ENCODE results near the gene TRAPPC5. TPM values are rescaled to one million over a fixed set of nuclear protein-coding genes. Genes with fewer than 3 reads are reported as not detected.

TRAPPC5 gene
- total and polyA plus RNA-seq, 10 donors: 47.2 to 159 (median 86.0) TPM

- intact Hi-C loops (cut with DNase I; ENCODE audit: low total_unique reads): no loop called here
- TF ChIP-seq CTCF (IDR thresholded peaks at IDR 0.05 in 8 of 11, conservative IDR thresholded peaks at IDR 0.05 in 3 of 11) (no peak), POLR2A (IDR thresholded peaks at IDR 0.05) (no peak), POLR2AphosphoS5 (IDR thresholded peaks at IDR 0.05) (no peak)
- peak; percentile 73 for DNase-seq
- Histone ChIP-seq H3K9me3 (no peaks in the 10 kb centered on the region), H3K27ac (peak overlapping the region in 5 of 8 donors; percentile 70 to 94 (median 87)), H3K4me1 (peaks cover 19 to 95% (median 66%) of the 10 kb centered on the region in 6 donors), H3K27me3 (replicated peaks in 1 of 7) (peaks cover 0 to 9% (median 0%) of the 10 kb centered on the region in 7 donors), H3K36me3 (no peaks in the 10 kb centered on the region), H3K4me3 (no peak overlapping the region)
- 76 to 83% (median 78%) methylated on average over 8 of the region's 8 CpGs for WGBS, 5 donors
Observed at GRCh38 chr19:7703332-7703731, 22.7 kb downstream of the TRAPPC5 start.

DNA sequence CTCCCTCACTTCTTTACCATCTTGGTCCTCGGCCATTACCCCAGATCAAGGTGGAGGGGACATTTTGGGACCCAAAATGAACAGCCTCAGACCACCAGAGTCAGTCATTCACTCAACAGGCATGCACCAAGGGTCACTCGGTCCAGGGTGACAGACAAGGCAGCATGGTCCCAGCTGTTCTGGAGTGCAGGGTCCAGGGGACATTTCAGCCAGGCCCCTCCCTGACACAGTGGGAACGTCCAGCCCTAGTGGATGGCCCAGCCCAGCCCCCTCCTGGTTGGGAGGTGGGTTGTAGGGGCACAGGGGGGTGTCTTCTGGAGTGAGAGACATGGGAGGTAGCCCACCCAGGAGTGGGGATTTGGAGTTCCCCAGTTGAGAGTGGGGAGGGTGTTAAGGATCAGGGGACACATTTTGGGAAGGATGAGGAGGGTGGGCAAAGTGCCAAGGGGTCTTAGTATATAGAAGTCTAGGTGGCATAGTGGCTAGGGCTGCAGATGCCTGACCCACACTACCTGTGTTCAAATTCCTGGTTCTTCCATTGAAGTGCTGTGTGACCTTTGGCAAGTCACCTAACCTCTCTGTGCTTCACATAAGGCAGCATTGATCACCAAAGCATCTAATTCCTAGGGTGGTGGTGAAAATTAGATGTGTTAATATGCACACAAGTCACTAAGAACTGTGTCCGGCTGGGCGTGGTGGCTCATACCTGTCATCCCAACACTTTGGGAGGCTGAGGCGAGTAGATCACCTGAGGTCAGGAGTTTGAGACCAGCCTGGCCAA is 23.8 kb downstream of the TRAPPC5 start:
- TF ChIP-seq POLR2A (IDR thresholded peaks at IDR 0.05): no peak
- TF ChIP-seq CTCF (IDR thresholded peaks at IDR 0.05 in 8 of 11, conservative IDR thresholded peaks at IDR 0.05 in 3 of 11): no peak
- no peak for TF ChIP-seq POLR2AphosphoS5 (IDR thresholded peaks at IDR 0.05)
- Histone ChIP-seq H3K27ac (peak overlapping the region in 6 of 8 donors; percentile 6 to 94 (median 88)), H3K4me3 (no peak overlapping the region), H3K36me3 (no peaks in the 10 kb centered on the region), H3K4me1 (peaks cover 19 to 95% (median 67%) of the 10 kb centered on the region in 6 donors), H3K27me3 (replicated peaks in 1 of 7) (no peaks in the 10 kb centered on the region), H3K9me3 (no peaks in the 10 kb centered on the region)
- WGBS, 5 donors: 78 to 84% (median 81%) methylated on average over 4 to 6 of the region's 6 CpGs
- intact Hi-C loops (cut with DNase I; ENCODE audit: low total_unique reads): no loop called here
- peak; percentile 75 for DNase-seq

DNA sequence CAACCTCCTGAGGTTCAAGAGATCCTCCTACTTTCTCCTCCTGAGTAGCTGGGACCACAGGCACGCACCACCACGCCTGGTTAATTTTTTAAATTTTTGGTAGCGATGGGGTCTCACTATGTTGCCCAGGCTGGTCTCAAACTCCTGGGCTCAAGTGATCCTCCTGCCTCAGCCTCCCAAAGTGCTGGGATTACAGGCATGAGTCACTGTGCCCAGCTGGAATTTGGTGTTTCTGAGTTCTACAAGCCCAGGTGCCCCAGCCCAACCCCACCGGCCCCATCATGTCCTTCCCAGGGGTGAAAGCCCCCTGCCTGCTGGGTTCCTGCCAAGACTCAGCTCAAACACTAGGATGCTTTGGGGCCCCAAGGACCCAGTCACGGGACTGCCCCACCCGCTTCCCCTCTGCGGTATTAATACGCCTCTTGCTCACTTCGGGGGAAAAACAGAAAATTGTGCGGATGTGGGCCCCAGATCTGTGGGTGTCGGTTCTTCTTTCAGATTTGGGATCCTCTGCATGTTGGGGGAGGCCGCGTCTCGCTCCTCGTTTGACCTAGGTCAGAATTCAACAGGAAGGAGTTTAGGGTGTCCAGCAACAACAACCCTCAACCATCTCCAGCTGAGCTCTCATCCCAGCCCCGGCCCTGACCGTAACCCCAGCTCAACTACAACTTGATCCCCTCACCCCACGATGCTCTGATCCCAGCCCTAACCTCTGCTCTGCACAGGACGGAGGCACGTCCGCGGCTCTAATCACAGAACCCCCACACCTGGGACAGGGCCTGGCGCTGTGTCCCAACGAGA is 25.0 kb downstream of the TRAPPC5 start:
- no peaks in the 10 kb centered on the region for H3K36me3 ChIP-seq
- H3K27me3 ChIP-seq (replicated peaks in 1 of 7): no peaks in the 10 kb centered on the region
- H3K4me3 ChIP-seq: peak overlapping the region in 2 of 8 donors; percentile 1 to 57
- 19 to 29% (median 21%) methylated on average over 24 of the region's 24 CpGs for WGBS, 5 donors
- H3K4me1 ChIP-seq: peaks cover 24 to 97% (median 71%) of the 10 kb centered on the region in 6 donors
- no peaks in the 10 kb centered on the region for H3K9me3 ChIP-seq
- peak; percentile 96 for DNase-seq
- intact Hi-C loops (cut with DNase I; ENCODE audit: low total_unique reads): no loop called here
- H3K27ac ChIP-seq: peak overlapping the region; percentile 64 to 94 (median 86)
- TF ChIP-seq CTCF (IDR thresholded peaks at IDR 0.05 in 8 of 11, conservative IDR thresholded peaks at IDR 0.05 in 3 of 11): no peak
- TF ChIP-seq POLR2AphosphoS5 (IDR thresholded peaks at IDR 0.05): peak in 2 of 3 donors; percentile 65 to 68

Measured in spleen (tissue), 11 donors.